K562 (cell line): ENCODE measurements around the gene RUNX1. TPM values are rescaled to one million over a fixed set of nuclear protein-coding genes. Genes with fewer than 3 reads are reported as not detected.

ENCODE experiments used
- CHD1 ChIP-seq: fragments of 200-600 bp; sonication (generic); IDR thresholded peaks from one replicate; pipeline ENCODE4 v1.6.1; 2012; ENCODE audit warnings: mild to moderate bottlenecking, moderate library complexity, low read length, inconsistent platforms
- CXXC5 ChIP-seq: fragments of 250-450 bp; sonication (Bioruptor Pico); IDR thresholded peaks from 2 replicates; pipeline ENCODE4 v1.8.0; 2022; ENCODE audit warnings: inconsistent platforms, mild to moderate bottlenecking, moderate library complexity
- E2F3 ChIP-seq: fragments of 250-450 bp; sonication (Bioruptor Pico); IDR thresholded peaks from 2 replicates; pipeline ENCODE4 v1.4.0; 2020; ENCODE audit warnings: mild to moderate bottlenecking
- MYC ChIP-seq, 2 experiments: fragments of 250-450 bp in 1 of 2; sonication (Bioruptor Pico) in 1 of 2; IDR thresholded peaks; 2 replicates each; pipeline versions ENCODE4 v1.5.1 to v1.6.1; 2012 to 2021; ENCODE audit warnings: low read depth in 2 of 2, borderline replicate concordance in 1 of 2, improper control_type of control experiment in 1 of 2, low read length in 1 of 2, mild to moderate bottlenecking in 1 of 2, moderate library complexity in 1 of 2
- NR2C2 ChIP-seq, 2 experiments: fragments of 200-800 bp in 1 of 2; sonication (Bioruptor generic) in 1 of 2; sonication (generic) in 1 of 2; formaldehyde crosslinking in 1 of 2; IDR thresholded peaks; 2 replicates each; pipeline versions ENCODE4 v1.6.1 to v1.8.0; 2016 to 2022; ENCODE audit warnings: mild to moderate bottlenecking in 1 of 2, missing compliant biosample characterization in 1 of 2, missing genetic modification characterization in 1 of 2, missing genetic modification reagents in 1 of 2
- ZNF197 ChIP-seq: fragments of 200-800 bp; sonication (Bioruptor generic); IDR thresholded peaks from 2 replicates; pipeline ENCODE4 v1.6.1; 2016; ENCODE audit warnings: low read depth, missing genetic modification characterization, missing compliant biosample characterization
- ZNF239 ChIP-seq: fragments of 250-450 bp; sonication (Bioruptor Pico); IDR thresholded peaks from 2 replicates; pipeline ENCODE4 v1.4.0; 2020; ENCODE audit warnings: mild to moderate bottlenecking
- ZNF785 ChIP-seq: fragments of 250-450 bp; sonication (Bioruptor Pico); IDR thresholded peaks from 2 replicates; pipeline ENCODE4 v1.4.0; 2020; ENCODE audit warnings: mild to moderate bottlenecking
- polyA plus RNA-seq, 8 experiments: library from polyadenylated mRNA; depleted of rRNA in 4 of 8; stranded (reverse) in 5 of 8; unstranded in 3 of 8; fragments of >200 nt; fragmentation: Nextera tagmentation in 2 of 8; fragmentation: Illumina TruSeq in 1 of 8; extraction: Ambion mirVana in 2 of 8; extraction: Trizol in 1 of 8; gene quantifications; 2 replicates each; pipeline versions ENCODE4 v1.2.1 to v1.2.3, GENCODE V29; 2011 to 2014; ENCODE audit warnings: inconsistent platforms in 1 of 8, missing spikeins in 1 of 8
- total RNA-seq, 7 experiments: library from RNA; depleted of rRNA in 6 of 7; stranded (reverse); fragments of >200 nt in 6 of 7; fragmentation: Illumina TruSeq in 2 of 7; extraction: Trizol in 2 of 7; gene quantifications; 2 replicates each; pipeline versions ENCODE4 v1.2.1 to v1.2.3, GENCODE V29; 2011 to 2021; ENCODE audit warnings: low replicate concordance in 1 of 7
- TF ChIP-seq, protein P1 (sequence below): fragments of 450-650 bp; IDR thresholded peaks from 2 replicates; pipeline ENCODE4 v1.6.1; 2016; ENCODE audit warnings: missing biosample characterization, missing genetic modification characterization
- TF ChIP-seq, protein P2 (sequence below): sonication (generic); formaldehyde crosslinking; IDR thresholded peaks from 2 replicates; pipeline ENCODE4 v1.8.0; 2023; ENCODE audit warnings: mild to moderate bottlenecking, missing genetic modification reagents
- TF ChIP-seq, protein P3 (sequence below), 3 experiments: fragments of 200-800 bp in 1 of 3; fragments of 250-450 bp in 1 of 3; fragments of 450-650 bp in 1 of 3; sonication (Bioruptor Pico) in 1 of 3; sonication (Bioruptor generic) in 1 of 3; formaldehyde crosslinking in 1 of 3; IDR thresholded peaks; 2 replicates each; pipeline versions ENCODE4 v1.6.1 to v1.8.0; 2016 to 2022; ENCODE audit warnings: mild to moderate bottlenecking in 2 of 3, missing genetic modification characterization in 2 of 3, missing compliant biosample characterization in 1 of 3, moderate library complexity in 1 of 3
- TF ChIP-seq, protein P4 (sequence below): fragments of 450-650 bp; formaldehyde crosslinking; IDR thresholded peaks from 2 replicates; pipeline ENCODE4 v1.4.0; 2022; ENCODE audit warnings: missing genetic modification characterization
- TF ChIP-seq, protein P5 (sequence below): fragments of 450-650 bp; IDR thresholded peaks from 2 replicates; pipeline ENCODE4 v1.6.1; 2016; ENCODE audit warnings: borderline replicate concordance

The RUNX1 gene
- total and polyA plus RNA-seq, 9 of the 15 experiments (the other 6 are each of a cell fraction or from before 2014, with no cell fraction given) = 2.2 to 68.6 (median 17.8) TPM

DNA sequence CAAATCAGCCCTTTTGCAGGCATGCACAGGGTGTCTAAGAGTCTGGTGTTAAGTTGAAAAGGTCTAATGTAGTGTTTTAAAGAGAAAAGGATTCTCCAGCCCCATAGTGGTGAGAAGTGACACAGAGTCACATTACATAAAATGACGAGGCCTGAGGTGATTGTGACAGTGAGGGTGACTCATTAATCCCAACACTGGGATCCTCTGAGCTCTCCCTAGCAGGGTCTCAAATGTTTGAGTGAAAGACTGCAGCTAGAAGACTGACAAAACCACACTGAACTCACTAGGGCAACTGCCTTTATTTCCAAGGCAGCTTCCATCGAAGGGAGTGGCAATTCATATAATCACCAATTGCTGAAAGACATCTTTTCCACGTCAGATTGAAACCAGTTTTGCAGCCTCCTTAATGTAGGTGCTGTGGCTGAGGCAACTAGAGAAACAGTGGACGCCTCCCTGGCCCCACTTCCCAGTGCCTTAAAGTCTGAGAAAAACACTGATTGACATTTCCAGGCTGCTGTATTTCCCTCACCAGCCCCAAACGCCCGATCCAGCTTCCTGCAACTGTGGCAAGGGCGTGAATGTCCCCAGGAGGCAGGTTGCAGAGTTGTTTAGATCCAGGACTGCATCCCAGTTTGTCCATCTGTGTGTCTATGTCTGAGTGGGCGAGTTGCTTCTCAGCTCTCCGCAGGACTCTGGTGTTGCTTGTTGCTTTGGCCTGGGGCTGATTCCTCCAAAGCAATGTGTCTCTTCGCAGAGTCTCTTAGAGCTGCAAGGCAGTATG, 81.4 kb downstream of the RUNX1 start (continued):
- no peak for TF ChIP-seq MYC (IDR thresholded peaks at IDR 0.05; ENCODE audit: low read depth, low read length)
- no peak for TF ChIP-seq MYC (CRISPR knock-in tag; IDR thresholded peaks at IDR 0.05; ENCODE audit: borderline replicate concordance, low read depth)
- TF ChIP-seq, protein P1, sequence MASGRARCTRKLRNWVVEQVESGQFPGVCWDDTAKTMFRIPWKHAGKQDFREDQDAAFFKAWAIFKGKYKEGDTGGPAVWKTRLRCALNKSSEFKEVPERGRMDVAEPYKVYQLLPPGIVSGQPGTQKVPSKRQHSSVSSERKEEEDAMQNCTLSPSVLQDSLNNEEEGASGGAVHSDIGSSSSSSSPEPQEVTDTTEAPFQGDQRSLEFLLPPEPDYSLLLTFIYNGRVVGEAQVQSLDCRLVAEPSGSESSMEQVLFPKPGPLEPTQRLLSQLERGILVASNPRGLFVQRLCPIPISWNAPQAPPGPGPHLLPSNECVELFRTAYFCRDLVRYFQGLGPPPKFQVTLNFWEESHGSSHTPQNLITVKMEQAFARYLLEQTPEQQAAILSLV (tag) = no peak
- TF ChIP-seq CXXC5 (CRISPR knock-in tag) = no peak
- TF ChIP-seq, protein P2, sequence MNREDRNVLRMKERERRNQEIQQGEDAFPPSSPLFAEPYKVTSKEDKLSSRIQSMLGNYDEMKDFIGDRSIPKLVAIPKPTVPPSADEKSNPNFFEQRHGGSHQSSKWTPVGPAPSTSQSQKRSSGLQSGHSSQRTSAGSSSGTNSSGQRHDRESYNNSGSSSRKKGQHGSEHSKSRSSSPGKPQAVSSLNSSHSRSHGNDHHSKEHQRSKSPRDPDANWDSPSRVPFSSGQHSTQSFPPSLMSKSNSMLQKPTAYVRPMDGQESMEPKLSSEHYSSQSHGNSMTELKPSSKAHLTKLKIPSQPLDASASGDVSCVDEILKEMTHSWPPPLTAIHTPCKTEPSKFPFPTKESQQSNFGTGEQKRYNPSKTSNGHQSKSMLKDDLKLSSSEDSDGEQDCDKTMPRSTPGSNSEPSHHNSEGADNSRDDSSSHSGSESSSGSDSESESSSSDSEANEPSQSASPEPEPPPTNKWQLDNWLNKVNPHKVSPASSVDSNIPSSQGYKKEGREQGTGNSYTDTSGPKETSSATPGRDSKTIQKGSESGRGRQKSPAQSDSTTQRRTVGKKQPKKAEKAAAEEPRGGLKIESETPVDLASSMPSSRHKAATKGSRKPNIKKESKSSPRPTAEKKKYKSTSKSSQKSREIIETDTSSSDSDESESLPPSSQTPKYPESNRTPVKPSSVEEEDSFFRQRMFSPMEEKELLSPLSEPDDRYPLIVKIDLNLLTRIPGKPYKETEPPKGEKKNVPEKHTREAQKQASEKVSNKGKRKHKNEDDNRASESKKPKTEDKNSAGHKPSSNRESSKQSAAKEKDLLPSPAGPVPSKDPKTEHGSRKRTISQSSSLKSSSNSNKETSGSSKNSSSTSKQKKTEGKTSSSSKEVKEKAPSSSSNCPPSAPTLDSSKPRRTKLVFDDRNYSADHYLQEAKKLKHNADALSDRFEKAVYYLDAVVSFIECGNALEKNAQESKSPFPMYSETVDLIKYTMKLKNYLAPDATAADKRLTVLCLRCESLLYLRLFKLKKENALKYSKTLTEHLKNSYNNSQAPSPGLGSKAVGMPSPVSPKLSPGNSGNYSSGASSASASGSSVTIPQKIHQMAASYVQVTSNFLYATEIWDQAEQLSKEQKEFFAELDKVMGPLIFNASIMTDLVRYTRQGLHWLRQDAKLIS (CRISPR knock-in tag) = no peak
- TF ChIP-seq NR2C2 (CRISPR knock-in tag; IDR thresholded peaks at IDR 0.05) = no peak
- TF ChIP-seq NR2C2 (tag; IDR thresholded peaks at IDR 0.05) = no peak
- TF ChIP-seq, protein P3, sequence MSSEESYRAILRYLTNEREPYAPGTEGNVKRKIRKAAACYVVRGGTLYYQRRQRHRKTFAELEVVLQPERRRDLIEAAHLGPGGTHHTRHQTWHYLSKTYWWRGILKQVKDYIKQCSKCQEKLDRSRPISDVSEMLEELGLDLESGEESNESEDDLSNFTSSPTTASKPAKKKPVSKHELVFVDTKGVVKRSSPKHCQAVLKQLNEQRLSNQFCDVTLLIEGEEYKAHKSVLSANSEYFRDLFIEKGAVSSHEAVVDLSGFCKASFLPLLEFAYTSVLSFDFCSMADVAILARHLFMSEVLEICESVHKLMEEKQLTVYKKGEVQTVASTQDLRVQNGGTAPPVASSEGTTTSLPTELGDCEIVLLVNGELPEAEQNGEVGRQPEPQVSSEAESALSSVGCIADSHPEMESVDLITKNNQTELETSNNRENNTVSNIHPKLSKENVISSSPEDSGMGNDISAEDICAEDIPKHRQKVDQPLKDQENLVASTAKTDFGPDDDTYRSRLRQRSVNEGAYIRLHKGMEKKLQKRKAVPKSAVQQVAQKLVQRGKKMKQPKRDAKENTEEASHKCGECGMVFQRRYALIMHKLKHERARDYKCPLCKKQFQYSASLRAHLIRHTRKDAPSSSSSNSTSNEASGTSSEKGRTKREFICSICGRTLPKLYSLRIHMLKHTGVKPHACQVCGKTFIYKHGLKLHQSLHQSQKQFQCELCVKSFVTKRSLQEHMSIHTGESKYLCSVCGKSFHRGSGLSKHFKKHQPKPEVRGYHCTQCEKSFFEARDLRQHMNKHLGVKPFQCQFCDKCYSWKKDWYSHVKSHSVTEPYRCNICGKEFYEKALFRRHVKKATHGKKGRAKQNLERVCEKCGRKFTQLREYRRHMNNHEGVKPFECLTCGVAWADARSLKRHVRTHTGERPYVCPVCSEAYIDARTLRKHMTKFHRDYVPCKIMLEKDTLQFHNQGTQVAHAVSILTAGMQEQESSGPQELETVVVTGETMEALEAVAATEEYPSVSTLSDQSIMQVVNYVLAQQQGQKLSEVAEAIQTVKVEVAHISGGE (CRISPR knock-in tag; IDR thresholded peaks at IDR 0.05) = no peak
- TF ChIP-seq CHD1 = no peak
- TF ChIP-seq ZNF785 (CRISPR knock-in tag) = no peak
- TF ChIP-seq ZNF197 (CRISPR knock-in tag) = no peak
- TF ChIP-seq, protein P4, sequence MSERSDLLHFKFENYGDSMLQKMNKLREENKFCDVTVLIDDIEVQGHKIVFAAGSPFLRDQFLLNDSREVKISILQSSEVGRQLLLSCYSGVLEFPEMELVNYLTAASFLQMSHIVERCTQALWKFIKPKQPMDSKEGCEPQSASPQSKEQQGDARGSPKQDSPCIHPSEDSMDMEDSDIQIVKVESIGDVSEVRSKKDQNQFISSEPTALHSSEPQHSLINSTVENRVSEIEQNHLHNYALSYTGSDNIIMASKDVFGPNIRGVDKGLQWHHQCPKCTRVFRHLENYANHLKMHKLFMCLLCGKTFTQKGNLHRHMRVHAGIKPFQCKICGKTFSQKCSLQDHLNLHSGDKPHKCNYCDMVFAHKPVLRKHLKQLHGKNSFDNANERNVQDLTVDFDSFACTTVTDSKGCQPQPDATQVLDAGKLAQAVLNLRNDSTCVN = no peak
- no peak for TF ChIP-seq ZNF239
- no peak for TF ChIP-seq E2F3 (CRISPR knock-in tag)
- TF ChIP-seq, protein P5, sequence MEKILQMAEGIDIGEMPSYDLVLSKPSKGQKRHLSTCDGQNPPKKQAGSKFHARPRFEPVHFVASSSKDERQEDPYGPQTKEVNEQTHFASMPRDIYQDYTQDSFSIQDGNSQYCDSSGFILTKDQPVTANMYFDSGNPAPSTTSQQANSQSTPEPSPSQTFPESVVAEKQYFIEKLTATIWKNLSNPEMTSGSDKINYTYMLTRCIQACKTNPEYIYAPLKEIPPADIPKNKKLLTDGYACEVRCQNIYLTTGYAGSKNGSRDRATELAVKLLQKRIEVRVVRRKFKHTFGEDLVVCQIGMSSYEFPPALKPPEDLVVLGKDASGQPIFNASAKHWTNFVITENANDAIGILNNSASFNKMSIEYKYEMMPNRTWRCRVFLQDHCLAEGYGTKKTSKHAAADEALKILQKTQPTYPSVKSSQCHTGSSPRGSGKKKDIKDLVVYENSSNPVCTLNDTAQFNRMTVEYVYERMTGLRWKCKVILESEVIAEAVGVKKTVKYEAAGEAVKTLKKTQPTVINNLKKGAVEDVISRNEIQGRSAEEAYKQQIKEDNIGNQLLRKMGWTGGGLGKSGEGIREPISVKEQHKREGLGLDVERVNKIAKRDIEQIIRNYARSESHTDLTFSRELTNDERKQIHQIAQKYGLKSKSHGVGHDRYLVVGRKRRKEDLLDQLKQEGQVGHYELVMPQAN = no peak
